A673 (cell line): ENCODE measurements around the gene LIF. TPM values are rescaled to one million over a fixed set of nuclear protein-coding genes. Genes with fewer than 3 reads are reported as not detected.

Source experiments
- BruUV-seq: library from RNA; stranded (reverse); fragments of 400-500 nt; replicated peaks from 2 replicates; lab custom pipeline; 2021; lab: Mats Ljungman, UMichigan
- CTCF ChIA-PET: fragments of 300-600 bp; sonication (Branson Sonifier 250); formaldehyde crosslinking; loops from one replicate; lab custom pipeline; 2022; ENCODE audit warnings: antibody characterized with exemption; lab: Charles Lee
- POLR2A ChIA-PET: fragments of 300-600 bp; sonication (Branson Sonifier 250); formaldehyde crosslinking; loops from one replicate; lab custom pipeline; 2022; ENCODE audit warnings: antibody characterized with exemption; ENCODE audit not compliant: low non-redundant PET; lab: Charles Lee
- DNase-seq: peaks from one replicate; pipeline ENCODE4 v3.0.0-alpha.2; 2015; ENCODE audit warnings: low spot score
- H3K27ac ChIP-seq: fragments of 200-600 bp; sonication (generic); 2 replicates; pipeline ENCODE4 v1.5.1; 2016; ENCODE audit warnings: mixed run types, low read depth, mild to moderate bottlenecking, mixed read lengths, antibody characterized with exemption, low read length; ENCODE audit not compliant: poor library complexity, severe bottlenecking
- H3K27me3 ChIP-seq: fragments of 200-600 bp; sonication (generic); replicated peaks from 2 replicates; pipeline ENCODE4 v1.6.1; 2017; ENCODE audit warnings: mixed run types, low read depth, mild to moderate bottlenecking, mixed read lengths, antibody characterized with exemption, low read length; ENCODE audit not compliant: insufficient read depth, poor library complexity
- H3K36me3 ChIP-seq: fragments of 200-600 bp; sonication (generic); 2 replicates; pipeline ENCODE4 v1.6.1; 2016; ENCODE audit warnings: mixed run types, mild to moderate bottlenecking, mixed read lengths, antibody characterized with exemption, low read length; ENCODE audit not compliant: insufficient read depth, poor library complexity, severe bottlenecking
- H3K4me1 ChIP-seq: fragments of 200-600 bp; sonication (generic); 2 replicates; pipeline ENCODE4 v1.6.1; 2017; ENCODE audit warnings: mixed run types, mild to moderate bottlenecking, mixed read lengths, antibody characterized with exemption, low read length; ENCODE audit not compliant: insufficient read depth, poor library complexity, severe bottlenecking
- H3K4me3 ChIP-seq: fragments of 200-600 bp; sonication (generic); 2 replicates; pipeline ENCODE4 v1.5.1; 2016; ENCODE audit warnings: low read depth, mixed run types, mild to moderate bottlenecking, mixed read lengths, low read length; ENCODE audit not compliant: poor library complexity, severe bottlenecking
- H3K9me3 ChIP-seq: fragments of 200-600 bp; sonication (generic); 2 replicates; pipeline ENCODE4 v1.6.1; 2016; ENCODE audit warnings: mixed run types, low read depth, mild to moderate bottlenecking, mixed read lengths, antibody characterized with exemption, low read length; ENCODE audit not compliant: poor library complexity, severe bottlenecking
- EZH2 ChIP-seq: fragments of 200-600 bp; sonication (generic); IDR thresholded peaks from 2 replicates; pipeline ENCODE4 v1.6.1; 2017; ENCODE audit warnings: borderline replicate concordance, low read depth, mild to moderate bottlenecking, mixed read lengths, antibody characterized with exemption, low read length; ENCODE audit not compliant: poor library complexity, severe bottlenecking
- intact Hi-C: fragments of 100-400 bp; cut with micrococcal nuclease; formaldehyde crosslinking; loops from one replicate; pipeline ENCODE4 v1.10.0; 2022; ENCODE audit not compliant: unreplicated experiment
- total RNA-seq: library from RNA; stranded (reverse); gene quantifications from 2 replicates; pipeline ENCODE4 v1.2.3, GENCODE V29; 2021
- TF ChIP-seq, protein P1 (sequence below): fragments of 300-800, 200-600 bp; sonication (generic); conservative IDR thresholded peaks from 2 replicates; pipeline ENCODE4 v1.5.1; 2017; ENCODE audit warnings: low read depth, mild to moderate bottlenecking, antibody characterized with exemption, low read length, moderate library complexity, mixed read lengths

The LIF gene
- total RNA-seq, 1 experiment from 2014 or later, result 0.24 TPM

DNA sequence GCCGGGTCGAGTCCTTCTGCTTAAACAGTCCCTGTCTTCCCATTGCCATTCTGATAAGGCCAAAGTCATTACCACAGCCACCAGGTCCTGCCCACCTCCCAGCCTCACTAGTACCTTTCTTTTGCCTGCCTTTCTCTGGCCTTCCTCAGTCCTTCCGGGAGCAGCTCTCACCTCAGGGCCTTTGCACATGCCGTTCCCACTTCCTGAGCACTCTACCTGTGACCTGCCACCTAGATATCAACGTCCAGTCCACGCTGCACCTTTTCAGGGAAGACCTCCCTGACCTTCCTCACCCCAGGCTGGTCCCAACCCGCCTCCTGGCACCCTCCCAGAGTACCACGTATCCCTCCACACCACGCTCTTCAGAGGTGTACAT, 27.9 kb upstream of the LIF start:
- Histone ChIP-seq H3K36me3 (no peaks in the 10 kb centered on the region), H3K27ac (no peak overlapping the region), H3K27me3 (no peaks in the 10 kb centered on the region), H3K4me3 (no peak overlapping the region), H3K9me3 (no peaks in the 10 kb centered on the region), H3K4me1 (no peaks in the 10 kb centered on the region)
- POLR2A ChIA-PET, result interaction anchor here (0.6 kb wide), 1 partner anchor 666 kb away, joined by 3 read pairs; no protein-coding TSS in a partner anchor
- intact Hi-C loops, result no loop called here
- CTCF ChIA-PET, result no interaction called here
- no peak for DNase-seq
- BruUV-seq, result no TSS peak
- no peak for TF ChIP-seq EZH2
- TF ChIP-seq, protein P1, sequence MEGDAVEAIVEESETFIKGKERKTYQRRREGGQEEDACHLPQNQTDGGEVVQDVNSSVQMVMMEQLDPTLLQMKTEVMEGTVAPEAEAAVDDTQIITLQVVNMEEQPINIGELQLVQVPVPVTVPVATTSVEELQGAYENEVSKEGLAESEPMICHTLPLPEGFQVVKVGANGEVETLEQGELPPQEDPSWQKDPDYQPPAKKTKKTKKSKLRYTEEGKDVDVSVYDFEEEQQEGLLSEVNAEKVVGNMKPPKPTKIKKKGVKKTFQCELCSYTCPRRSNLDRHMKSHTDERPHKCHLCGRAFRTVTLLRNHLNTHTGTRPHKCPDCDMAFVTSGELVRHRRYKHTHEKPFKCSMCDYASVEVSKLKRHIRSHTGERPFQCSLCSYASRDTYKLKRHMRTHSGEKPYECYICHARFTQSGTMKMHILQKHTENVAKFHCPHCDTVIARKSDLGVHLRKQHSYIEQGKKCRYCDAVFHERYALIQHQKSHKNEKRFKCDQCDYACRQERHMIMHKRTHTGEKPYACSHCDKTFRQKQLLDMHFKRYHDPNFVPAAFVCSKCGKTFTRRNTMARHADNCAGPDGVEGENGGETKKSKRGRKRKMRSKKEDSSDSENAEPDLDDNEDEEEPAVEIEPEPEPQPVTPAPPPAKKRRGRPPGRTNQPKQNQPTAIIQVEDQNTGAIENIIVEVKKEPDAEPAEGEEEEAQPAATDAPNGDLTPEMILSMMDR, result no peak

DNA sequence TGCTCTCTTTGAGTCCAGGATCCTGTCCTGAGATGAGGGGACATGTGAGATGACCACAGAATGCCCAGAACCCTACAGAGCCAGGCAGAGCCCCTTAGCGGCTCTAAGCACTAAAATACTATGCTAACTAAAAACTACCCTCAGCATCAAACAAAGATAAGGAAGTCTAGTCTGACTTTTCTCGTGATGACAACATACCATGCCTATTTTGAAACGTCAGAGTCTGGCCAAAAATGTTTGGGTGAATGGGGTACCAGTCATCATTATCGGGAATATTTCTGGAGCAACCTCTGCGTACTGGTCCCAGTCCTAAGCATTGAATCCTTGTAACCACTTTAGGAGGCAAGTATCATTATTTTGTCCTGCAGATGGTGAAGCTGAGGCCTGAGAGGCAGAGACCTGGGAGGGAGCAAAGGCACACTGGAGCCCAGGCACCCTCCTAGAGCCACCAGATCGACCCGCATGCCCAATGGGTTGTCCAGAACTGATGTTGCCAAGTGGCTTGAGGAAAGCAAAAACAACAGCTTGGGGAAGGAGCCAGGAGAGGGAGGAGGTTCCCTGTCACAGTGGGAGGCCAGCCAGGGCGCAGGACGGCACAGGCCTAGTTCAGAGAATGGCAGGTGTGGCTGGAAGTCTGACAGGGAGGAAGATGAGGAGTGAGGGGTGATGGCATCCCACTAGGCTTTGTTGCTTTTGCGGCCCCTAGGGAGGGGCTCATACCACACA, 27.3 kb upstream of the LIF start:
- Histone ChIP-seq H3K36me3 (no peaks in the 10 kb centered on the region), H3K9me3 (no peaks in the 10 kb centered on the region), H3K4me3 (no peak overlapping the region), H3K27me3 (no peaks in the 10 kb centered on the region), H3K4me1 (no peaks in the 10 kb centered on the region), H3K27ac (no peak overlapping the region)
- CTCF ChIA-PET, result no interaction called here
- TF ChIP-seq, protein P1, result no peak
- TF ChIP-seq EZH2, result no peak
- BruUV-seq, result no TSS peak
- intact Hi-C loops, result no loop called here
- POLR2A ChIA-PET, result interaction anchor here (0.6 kb wide), 1 partner anchor 667 kb away, joined by 3 read pairs; no protein-coding TSS in a partner anchor
- DNase-seq, result no peak

DNA sequence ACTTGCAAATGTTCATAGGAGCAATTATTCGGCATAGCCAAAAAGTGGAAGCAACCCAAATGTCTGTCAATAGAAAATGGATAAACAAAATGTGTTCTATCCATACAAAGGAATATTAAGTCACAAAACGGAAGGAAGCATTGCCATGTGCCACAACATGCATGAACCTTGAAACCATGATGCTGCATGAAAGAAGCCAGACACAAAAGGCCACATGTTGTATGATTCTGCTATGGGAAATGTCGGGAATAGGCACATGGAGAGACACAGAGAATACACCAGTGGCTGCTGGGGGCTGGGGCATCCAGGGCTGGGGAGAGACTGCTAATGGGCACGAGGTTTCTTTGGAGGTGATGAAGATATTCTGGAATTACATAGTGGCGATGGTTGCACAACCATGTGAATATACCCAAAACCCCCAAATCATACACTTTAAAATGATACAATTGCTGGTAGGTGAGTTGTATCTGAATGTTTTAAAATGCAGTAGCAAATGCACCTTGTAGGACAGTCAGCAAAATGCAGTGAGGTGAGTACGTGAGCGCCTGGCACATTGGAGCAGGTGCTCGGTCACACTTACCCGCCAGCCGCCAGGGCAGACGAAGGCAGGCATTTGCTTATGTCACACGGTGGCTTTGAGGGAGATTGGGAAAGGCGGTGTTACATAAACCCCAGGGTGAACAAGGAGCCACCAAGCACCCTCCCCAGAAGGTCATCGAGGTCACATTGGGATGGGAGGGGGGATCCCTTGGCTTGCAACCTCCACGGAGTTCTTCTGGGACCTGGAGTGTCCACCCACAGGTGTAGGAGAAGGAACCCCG, 26.4 kb upstream of the LIF start:
- no peak overlapping the region for H3K27ac ChIP-seq
- POLR2A ChIA-PET, result no interaction called here
- no peaks in the 10 kb centered on the region for H3K9me3 ChIP-seq
- no peak for DNase-seq
- H3K4me1 ChIP-seq, result no peaks in the 10 kb centered on the region
- H3K4me3 ChIP-seq, result no peak overlapping the region
- intact Hi-C loops, result no loop called here
- CTCF ChIA-PET, result no interaction called here
- BruUV-seq, result no TSS peak
- no peaks in the 10 kb centered on the region for H3K27me3 ChIP-seq
- no peaks in the 10 kb centered on the region for H3K36me3 ChIP-seq
- TF ChIP-seq EZH2, result no peak
- TF ChIP-seq, protein P1, result no peak
